Type B pancreatic cell (in vitro differentiated cells): ENCODE measurements around the gene RRM1. TPM values are rescaled to one million over a fixed set of nuclear protein-coding genes. Genes with fewer than 3 reads are reported as not detected.
"Not testable (repeated sequence)": the region's sequence is repeated elsewhere in the genome, so short reads cannot be mapped to it uniquely, and the experiment has no call there.

Source experiments
- DNase-seq: peaks from one replicate; pipeline ENCODE4 v3.0.0; 2021; ENCODE audit warnings: mixed read lengths; ENCODE audit not compliant: unreplicated experiment; ENCODE audit errors: extremely low spot score
- H3K27ac Mint-ChIP-seq: 2 replicates; pipeline ENCODE4 v1.8.0; 2021; ENCODE audit warnings: mild to moderate bottlenecking, mixed read lengths
- H3K27me3 Mint-ChIP-seq: 2 replicates; pipeline ENCODE4 v1.8.0; 2021; ENCODE audit warnings: mixed read lengths
- H3K36me3 Mint-ChIP-seq: 2 replicates; pipeline ENCODE4 v1.8.0; 2021; ENCODE audit warnings: mixed read lengths
- H3K4me1 Mint-ChIP-seq: one replicate; pipeline ENCODE4 v1.8.0; 2021; ENCODE audit warnings: mixed read lengths; ENCODE audit not compliant: unreplicated experiment
- H3K4me3 Mint-ChIP-seq: 2 replicates; pipeline ENCODE4 v1.8.0; 2021; ENCODE audit warnings: mild to moderate bottlenecking, mixed read lengths
- H3K9me3 Mint-ChIP-seq: 2 replicates; pipeline ENCODE4 v1.8.0; 2021; ENCODE audit warnings: mixed read lengths
- CTCF ChIP-seq: fragments of 200-600 bp; sonication (generic); conservative IDR thresholded peaks from 2 replicates; pipeline ENCODE4 v1.5.0; 2021; ENCODE audit warnings: antibody characterized with exemption, mild to moderate bottlenecking
- total RNA-seq: library from RNA; stranded (reverse); gene quantifications from 2 replicates; pipeline ENCODE4 v1.2.1, GENCODE V29; 2021; ENCODE audit warnings: low replicate concordance

RRM1 gene
- total RNA-seq, 1 donor from 2014 or later: 101 TPM

GRCh38 chr11:4140067-4140636 lies 45.6 kb downstream of the RRM1 start:
- DNase-seq: no peak
- Mint-ChIP-seq H3K36me3 (peaks cover 58% of the 10 kb centered on the region), H3K9me3 (peaks cover 23% of the 10 kb centered on the region), H3K27me3 (no peaks in the 10 kb centered on the region), H3K27ac (no peak overlapping the region), H3K4me3 (no peak overlapping the region), H3K4me1 (no peaks in the 10 kb centered on the region)
- TF ChIP-seq CTCF: no peak

- no peak overlapping the region for H3K27ac Mint-ChIP-seq
- no peaks in the 10 kb centered on the region for H3K27me3 Mint-ChIP-seq
- TF ChIP-seq CTCF: no peak
- H3K36me3 Mint-ChIP-seq: peaks cover 17% of the 10 kb centered on the region
- H3K4me1 Mint-ChIP-seq: no peaks in the 10 kb centered on the region
- no peak overlapping the region for H3K4me3 Mint-ChIP-seq
- DNase-seq: no peak
- peaks cover 5% of the 10 kb centered on the region for H3K9me3 Mint-ChIP-seq
Measured at GRCh38 chr11:4146070-4146771, 51.6 kb downstream of the RRM1 start.

- Mint-ChIP-seq H3K4me1 (no peaks in the 10 kb centered on the region), H3K27me3 (no peaks in the 10 kb centered on the region), H3K36me3 (peaks cover 12% of the 10 kb centered on the region), H3K9me3 (no peaks in the 10 kb centered on the region), H3K4me3 (no peak overlapping the region), H3K27ac (no peak overlapping the region)
- no peak for TF ChIP-seq CTCF
- no peak for DNase-seq
Measured at GRCh38 chr11:4146772-4147098, 52.1 kb downstream of the RRM1 start.

DNA sequence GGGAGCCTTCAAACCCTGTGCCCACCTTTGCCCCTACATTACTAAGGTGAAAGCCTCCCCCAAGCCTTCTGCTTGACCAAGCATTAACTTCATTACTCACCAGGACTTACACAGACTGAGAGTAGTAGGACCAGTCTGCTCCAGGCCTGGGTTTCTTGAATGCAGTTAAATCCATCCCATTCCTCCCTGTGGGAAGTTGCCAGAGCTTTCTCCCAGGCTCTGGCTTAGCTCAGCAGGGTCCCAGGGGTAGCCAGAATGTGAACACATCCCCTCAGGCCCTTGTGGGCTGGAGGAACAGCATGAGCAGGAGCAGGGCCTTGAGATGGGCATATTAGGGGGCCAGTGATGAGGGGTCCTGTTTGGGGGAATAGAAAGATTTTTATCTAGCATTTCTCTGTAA lies 59.9 kb downstream of the RRM1 start:
- Mint-ChIP-seq H3K9me3 (no peaks in the 10 kb centered on the region), H3K27ac (no peak overlapping the region), H3K36me3 (no peaks in the 10 kb centered on the region), H3K4me1 (no peaks in the 10 kb centered on the region), H3K27me3 (no peaks in the 10 kb centered on the region), H3K4me3 (no peak overlapping the region)
- no peak for TF ChIP-seq CTCF
- DNase-seq: no peak

DNA sequence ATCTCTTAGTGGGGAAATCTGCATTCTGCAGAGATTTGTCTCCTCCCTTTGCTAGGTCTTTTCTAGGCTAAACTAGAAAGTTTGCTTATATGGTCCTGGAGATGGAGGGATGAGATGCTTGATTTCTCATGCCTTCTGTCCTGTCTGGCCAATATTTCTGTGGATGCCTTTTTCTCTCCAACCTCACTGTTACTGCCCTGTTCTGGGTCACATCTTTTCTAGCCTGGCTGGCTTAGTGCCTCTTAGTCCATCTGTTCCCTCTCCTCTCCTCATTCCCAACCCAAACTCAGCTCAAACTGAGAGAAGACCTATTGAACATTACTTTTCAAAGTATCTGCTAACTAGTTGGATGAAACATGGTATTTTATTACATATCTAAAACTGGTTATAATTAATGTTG lies 62.0 kb downstream of the RRM1 start:
- no peaks in the 10 kb centered on the region for H3K27me3 Mint-ChIP-seq
- no peak overlapping the region for H3K27ac Mint-ChIP-seq
- no peak for DNase-seq
- no peaks in the 10 kb centered on the region for H3K4me1 Mint-ChIP-seq
- H3K9me3 Mint-ChIP-seq: no peaks in the 10 kb centered on the region
- H3K36me3 Mint-ChIP-seq: no peaks in the 10 kb centered on the region
- no peak for TF ChIP-seq CTCF
- H3K4me3 Mint-ChIP-seq: no peak overlapping the region

- not testable (repeated sequence) for H3K27me3 Mint-ChIP-seq, H3K9me3 Mint-ChIP-seq, DNase-seq, H3K36me3 Mint-ChIP-seq, H3K4me3 Mint-ChIP-seq, H3K27ac Mint-ChIP-seq, H3K4me1 Mint-ChIP-seq
Measured at GRCh38 chr11:4158818-4159217, 64.2 kb downstream of the RRM1 start.
